Upper lobe of left lung (tissue), 6 donors: ENCODE results near the gene PAQR7. TPM values are rescaled to one million over a fixed set of nuclear protein-coding genes. Genes with fewer than 3 reads are reported as not detected.
A peak's percentile ranks its signal among the peaks of the same experiment; 100 is the strongest.

Source experiments
- ATAC-seq, 2 donors: fragments of 200-7000 bp; cut with Tn5 transposase; one replicate each; pipeline ENCODE4 v1.9.1; 2022; ENCODE audit warnings: mild to moderate bottlenecking in 2 of 2, moderate library complexity in 2 of 2; ENCODE audit not compliant: low FRiP score in 2 of 2
- DNase-seq, 2 donors: peaks; one replicate each; pipeline ENCODE4 v3.0.0-alpha.2; 2019 to 2020
- H3K27ac ChIP-seq, 4 donors: fragments of 200-600 bp; sonication (generic); one replicate each; pipeline ENCODE4 v1.5.1; 2016 to 2019
- H3K27me3 ChIP-seq, 4 donors: fragments of 200-600 bp; sonication (generic); one replicate each; pipeline ENCODE4 v1.5.1; 2017 to 2019
- H3K36me3 ChIP-seq, 4 donors: fragments of 200-600 bp; sonication (generic); one replicate each; pipeline ENCODE4 v1.5.1; 2016 to 2019
- H3K4me1 ChIP-seq, 4 donors: fragments of 200-600 bp; sonication (generic); one replicate each; pipeline ENCODE4 v1.5.1; 2018 to 2019
- H3K4me3 ChIP-seq, 4 donors: fragments of 200-600 bp; sonication (generic); one replicate each; pipeline ENCODE4 v1.5.1; 2017 to 2019; ENCODE audit warnings: mild to moderate bottlenecking in 2 of 4, moderate library complexity in 1 of 4
- H3K9me3 ChIP-seq, 4 donors: fragments of 200-600 bp; sonication (generic); one replicate each; pipeline ENCODE4 v1.5.1; 2018 to 2019
- CTCF ChIP-seq, 6 experiments: fragments of 450-650 bp in 4 of 6; fragments of 200-600 bp in 2 of 6; sonication (generic) in 2 of 6; IDR thresholded peaks; one replicate each; pipeline ENCODE4 v1.5.1; 2016 to 2019; ENCODE audit warnings: antibody characterized with exemption in 6 of 6
- EP300 ChIP-seq, 4 donors: sonication (generic); formaldehyde crosslinking; IDR thresholded peaks; one replicate each; pipeline ENCODE4 v1.5.1; 2017; ENCODE audit warnings: antibody characterized with exemption in 4 of 4, control low read depth in 2 of 4
- POLR2A ChIP-seq, 4 donors: fragments of 450-650 bp; IDR thresholded peaks; one replicate each; pipeline ENCODE4 v1.5.1; 2016 to 2017; ENCODE audit warnings: antibody characterized with exemption in 4 of 4, mild to moderate bottlenecking in 2 of 4
- POLR2AphosphoS5 ChIP-seq, 2 donors: sonication (generic); formaldehyde crosslinking; IDR thresholded peaks; one replicate each; pipeline ENCODE4 v1.5.1; 2017; ENCODE audit warnings: antibody characterized with exemption in 2 of 2
- WGBS, 2 donors: methylation state at CpG; one replicate each; pipeline ENCODE4 v1.1.5; 2017 to 2018; 5-methylcytosine and 5-hydroxymethylcytosine counted together
- total RNA-seq, 6 donors: library from RNA; depleted of rRNA in 4 of 6; stranded (reverse); fragments of >200 nt in 4 of 6; gene quantifications; one replicate each; pipeline versions ENCODE4 v1.1.0 to v1.2.1, GENCODE V29; 2016 to 2021
- donor health status: DM: no; HTN: no; CAD: no; lungs with moderate emphysema.
- donor health status: DM: no; HTN: yes; CAD: no; lungs with severe emphysema.

Gene PAQR7
- total RNA-seq, 6 donors from 2014 or later: 1.9 to 9.6 (median 7.0) TPM

GRCh38 chr1:25816112-25816718 is 59.3 kb downstream of the PAQR7 start:
- Histone ChIP-seq H3K4me1 (peaks cover 12 to 30% (median 23%) of the 10 kb centered on the region in 4 donors), H3K36me3 (peaks cover 7 to 51% (median 39%) of the 10 kb centered on the region in 4 donors), H3K27ac (peak overlapping the region in 3 of 4 donors; percentile 2 to 35 (median 12)), H3K4me3 (no peak overlapping the region), H3K27me3 (no peaks in the 10 kb centered on the region), H3K9me3 (no peaks in the 10 kb centered on the region)
- DNase-seq: peak in 1 of 2 donors; percentile 47
- WGBS, 2 donors: 87 to 88% methylated on average over 3 to 15 of the region's 15 CpGs
- no peak for TF ChIP-seq POLR2A (IDR thresholded peaks at IDR 0.05)
- no peak for TF ChIP-seq EP300 (IDR thresholded peaks at IDR 0.05)
- no peak for TF ChIP-seq POLR2AphosphoS5 (IDR thresholded peaks at IDR 0.05)
- TF ChIP-seq CTCF (IDR thresholded peaks at IDR 0.05): no peak
- no peak for ATAC-seq

- Histone ChIP-seq H3K9me3 (no peaks in the 10 kb centered on the region), H3K4me1 (peaks cover 10 to 30% (median 24%) of the 10 kb centered on the region in 4 donors), H3K36me3 (peaks cover 7 to 53% (median 43%) of the 10 kb centered on the region in 4 donors), H3K27me3 (no peaks in the 10 kb centered on the region), H3K27ac (peak overlapping the region in 3 of 4 donors; percentile 2 to 35 (median 12)), H3K4me3 (no peak overlapping the region)
- ATAC-seq: no peak
- TF ChIP-seq POLR2AphosphoS5 (IDR thresholded peaks at IDR 0.05): no peak
- TF ChIP-seq EP300 (IDR thresholded peaks at IDR 0.05): no peak
- TF ChIP-seq CTCF (IDR thresholded peaks at IDR 0.05): no peak
- no peak for TF ChIP-seq POLR2A (IDR thresholded peaks at IDR 0.05)
- peak in 1 of 2 donors; percentile 51 for DNase-seq
- WGBS, 2 donors: 89 to 91% methylated on average over 17 to 24 of the region's 24 CpGs
Measured at GRCh38 chr1:25815208-25816111, 60.0 kb downstream of the PAQR7 start.

- no peak for DNase-seq
- Histone ChIP-seq H3K4me1 (peaks cover 10 to 32% (median 24%) of the 10 kb centered on the region in 4 donors), H3K27ac (no peak overlapping the region), H3K27me3 (no peaks in the 10 kb centered on the region), H3K9me3 (no peaks in the 10 kb centered on the region), H3K36me3 (peaks cover 7 to 60% (median 47%) of the 10 kb centered on the region in 4 donors), H3K4me3 (no peak overlapping the region)
- 91 to 93% methylated on average over 7 of the region's 7 CpGs for WGBS, 2 donors
- TF ChIP-seq CTCF (IDR thresholded peaks at IDR 0.05) (no peak), EP300 (IDR thresholded peaks at IDR 0.05) (no peak), POLR2A (IDR thresholded peaks at IDR 0.05) (no peak), POLR2AphosphoS5 (IDR thresholded peaks at IDR 0.05) (no peak)
- ATAC-seq: no peak
Measured at GRCh38 chr1:25814549-25815087, 60.9 kb downstream of the PAQR7 start.

GRCh38 chr1:25813734-25814471 is 61.6 kb downstream of the PAQR7 start:
- peaks cover 7 to 32% (median 21%) of the 10 kb centered on the region in 4 donors for H3K4me1 ChIP-seq
- H3K27me3 ChIP-seq: no peaks in the 10 kb centered on the region
- peaks cover 7 to 67% (median 54%) of the 10 kb centered on the region in 4 donors for H3K36me3 ChIP-seq
- peak in 1 of 2 donors; percentile 64 for DNase-seq
- no peak for TF ChIP-seq EP300 (IDR thresholded peaks at IDR 0.05)
- no peak for TF ChIP-seq POLR2A (IDR thresholded peaks at IDR 0.05)
- no peak for TF ChIP-seq POLR2AphosphoS5 (IDR thresholded peaks at IDR 0.05)
- TF ChIP-seq CTCF (IDR thresholded peaks at IDR 0.05): no peak
- 92% methylated on average over 17 to 24 of the region's 24 CpGs for WGBS, 2 donors
- no peak for ATAC-seq
- no peak overlapping the region for H3K27ac ChIP-seq
- H3K9me3 ChIP-seq: no peaks in the 10 kb centered on the region
- no peak overlapping the region for H3K4me3 ChIP-seq
